B cell (primary cell): Measurements from ENCODE around the gene PNPLA2. TPM values are rescaled to one million over a fixed set of nuclear protein-coding genes. Genes with fewer than 3 reads are reported as not detected.

Experiments
- ATAC-seq: fragments of 200-7000 bp; cut with Tn5 transposase; one replicate; pipeline ENCODE4 v1.10.0; 2021; ENCODE audit warnings: low read depth, mild to moderate bottlenecking, moderate number of reproducible peaks, moderate library complexity
- CTCF ChIA-PET: fragments of 350-600 bp; sonication (Branson Sonifier 250); formaldehyde crosslinking; loops from one replicate; lab custom pipeline; 2021; ENCODE audit warnings: antibody characterized with exemption, inconsistent platforms; lab: Charles Lee
- POLR2A ChIA-PET: fragments of 350-600 bp; sonication (Branson Sonifier 250); formaldehyde crosslinking; loops from one replicate; lab custom pipeline; 2021; ENCODE audit warnings: antibody characterized with exemption; lab: Charles Lee
- DNase-seq: peaks from one replicate; pipeline ENCODE4 v3.0.0; 2013
- H2AFZ ChIP-seq: 2 replicates; pipeline ENCODE4 v1.6.1; 2012; ENCODE audit warnings: mild to moderate bottlenecking, low read depth, low read length; ENCODE audit not compliant: insufficient read depth, poor library complexity, severe bottlenecking
- H3K27ac ChIP-seq, 2 donors: 1 replicate in 1 of 2; 2 replicates in 1 of 2; pipeline ENCODE4 v1.5.1; 2012 to 2013; ENCODE audit warnings: low read length in 2 of 2, mild to moderate bottlenecking in 2 of 2, moderate library complexity in 1 of 2
- H3K27me3 ChIP-seq, 4 experiments: fragments of 200-600 bp in 1 of 4; sonication (generic) in 1 of 4; replicated peaks in 1 of 4; 1 replicate in 2 of 4; 2 replicates in 2 of 4; pipeline versions ENCODE4 v1.6.1 to v1.7.0; 2013 to 2016; ENCODE audit warnings: low read length in 3 of 4, mild to moderate bottlenecking in 2 of 4, mixed read lengths in 1 of 4, moderate library complexity in 1 of 4; ENCODE audit not compliant: insufficient read depth in 4 of 4, control insufficient read depth in 3 of 4; ENCODE audit errors: control extremely low read depth in 1 of 4
- H3K36me3 ChIP-seq, 2 experiments: replicated peaks in 1 of 2; 1 replicate in 1 of 2; 2 replicates in 1 of 2; pipeline versions ENCODE4 v1.6.1 to v1.7.1; 2013; ENCODE audit warnings: low read length in 1 of 2; ENCODE audit not compliant: insufficient read depth in 2 of 2, control insufficient read depth in 1 of 2; ENCODE audit errors: control extremely low read depth in 1 of 2, extremely low read depth in 1 of 2
- H3K4me1 ChIP-seq, 2 donors: fragments of 200-600 bp in 1 of 2; sonication (generic) in 1 of 2; 1 replicate in 1 of 2; 2 replicates in 1 of 2; pipeline versions ENCODE4 v1.5.1 to v1.6.1; 2013 to 2017; ENCODE audit warnings: low read length in 2 of 2; ENCODE audit not compliant: control insufficient read depth in 2 of 2, insufficient read depth in 2 of 2
- H3K4me2 ChIP-seq: replicated peaks from 2 replicates; pipeline ENCODE3; 2012; ENCODE audit warnings: mild to moderate bottlenecking, low read depth, low read length; ENCODE audit not compliant: poor library complexity, severe bottlenecking
- H3K4me3 ChIP-seq, 5 experiments: fragments of 200-600 bp in 1 of 5; sonication (generic) in 1 of 5; 1 replicate in 3 of 5; 2 replicates in 2 of 5; pipeline versions ENCODE4 v1.5.1 to v1.7.0; 2011 to 2016; ENCODE audit warnings: low read length in 4 of 5, mild to moderate bottlenecking in 4 of 5, low read depth in 2 of 5, control low read depth in 1 of 5, moderate library complexity in 1 of 5; ENCODE audit not compliant: insufficient read depth in 1 of 5; ENCODE audit errors: control extremely low read depth in 1 of 5, extremely low read depth in 1 of 5
- H3K79me2 ChIP-seq: fragments of 200-600 bp; sonication (generic); one replicate; pipeline ENCODE4 v1.6.0; 2016; ENCODE audit warnings: low read length; ENCODE audit not compliant: control insufficient read depth, insufficient read depth
- H3K9ac ChIP-seq: fragments of 200-600 bp; sonication (generic); 2 replicates; pipeline ENCODE4 v1.6.1; 2017; ENCODE audit warnings: mild to moderate bottlenecking, low read length, moderate library complexity
- H3K9me3 ChIP-seq, 3 donors: one replicate each; pipeline versions ENCODE4 v1.6.1 to v1.7.1; 2013; ENCODE audit warnings: low read length in 2 of 3; ENCODE audit not compliant: control insufficient read depth in 2 of 3, insufficient read depth in 1 of 3; ENCODE audit errors: control extremely low read depth in 1 of 3
- H4K20me1 ChIP-seq: 2 replicates; pipeline ENCODE4 v1.6.0; 2012; ENCODE audit warnings: mild to moderate bottlenecking, low read length; ENCODE audit not compliant: insufficient read depth, control insufficient read depth, poor library complexity, severe bottlenecking
- H3K27ac Mint-ChIP-seq: one replicate; pipeline ENCODE4 v1.8.0; 2021; ENCODE audit warnings: mixed read lengths
- H3K27me3 Mint-ChIP-seq: one replicate; pipeline ENCODE4 v1.8.0; 2021; ENCODE audit warnings: mixed read lengths
- H3K4me1 Mint-ChIP-seq: one replicate; pipeline ENCODE4 v1.8.0; 2021; ENCODE audit warnings: mixed read lengths
- H3K4me3 Mint-ChIP-seq: one replicate; pipeline ENCODE4 v1.8.0; 2021; ENCODE audit warnings: mixed read lengths
- H3K9me3 Mint-ChIP-seq: one replicate; pipeline ENCODE4 v1.8.0; 2022; ENCODE audit warnings: mixed read lengths; ENCODE audit not compliant: insufficient read depth
- EZH2 ChIP-seq: IDR thresholded peaks from 2 replicates; pipeline ENCODE4 v1.6.1; 2012; ENCODE audit warnings: borderline replicate concordance, low read depth, mild to moderate bottlenecking, moderate library complexity, low read length; ENCODE audit not compliant: insufficient read depth, poor library complexity, severe bottlenecking
- WGBS: methylation state at CpG from one replicate; pipeline ENCODE4 v1.1.5; 2013; ENCODE audit warnings: missing lambda C conversion rate; ENCODE audit not compliant: insufficient coverage; 5-methylcytosine and 5-hydroxymethylcytosine counted together
- intact Hi-C: fragments of 100-400 bp; cut with micrococcal nuclease; formaldehyde crosslinking; loops from one replicate; pipeline ENCODE4 v1.10.0; 2022
- polyA plus RNA-seq: library from polyadenylated mRNA; depleted of rRNA; stranded (reverse); fragments of >200 nt; gene quantifications from 2 replicates; pipeline ENCODE4 v1.2.3, GENCODE V29; 2012
- total RNA-seq, 2 donors: library from RNA; stranded (reverse); fragments of 120-200 nt in 1 of 2; gene quantifications; 1 replicate in 1 of 2; 2 replicates in 1 of 2; pipeline versions ENCODE4 v1.2.3 to v1.2.4, GENCODE V29; 2013 to 2022
- TF ChIP-seq, protein P1 (sequence below): fragments of 200-600 bp; IDR thresholded peaks from one replicate; pipeline ENCODE4 v1.8.0; 2022; ENCODE audit warnings: antibody characterized with exemption, mild to moderate bottlenecking

The PNPLA2 gene
- total and polyA plus RNA-seq, 2 donors (not counting 1 experiment from before 2014, with no cell fraction given), result 208 to 276 TPM

DNA sequence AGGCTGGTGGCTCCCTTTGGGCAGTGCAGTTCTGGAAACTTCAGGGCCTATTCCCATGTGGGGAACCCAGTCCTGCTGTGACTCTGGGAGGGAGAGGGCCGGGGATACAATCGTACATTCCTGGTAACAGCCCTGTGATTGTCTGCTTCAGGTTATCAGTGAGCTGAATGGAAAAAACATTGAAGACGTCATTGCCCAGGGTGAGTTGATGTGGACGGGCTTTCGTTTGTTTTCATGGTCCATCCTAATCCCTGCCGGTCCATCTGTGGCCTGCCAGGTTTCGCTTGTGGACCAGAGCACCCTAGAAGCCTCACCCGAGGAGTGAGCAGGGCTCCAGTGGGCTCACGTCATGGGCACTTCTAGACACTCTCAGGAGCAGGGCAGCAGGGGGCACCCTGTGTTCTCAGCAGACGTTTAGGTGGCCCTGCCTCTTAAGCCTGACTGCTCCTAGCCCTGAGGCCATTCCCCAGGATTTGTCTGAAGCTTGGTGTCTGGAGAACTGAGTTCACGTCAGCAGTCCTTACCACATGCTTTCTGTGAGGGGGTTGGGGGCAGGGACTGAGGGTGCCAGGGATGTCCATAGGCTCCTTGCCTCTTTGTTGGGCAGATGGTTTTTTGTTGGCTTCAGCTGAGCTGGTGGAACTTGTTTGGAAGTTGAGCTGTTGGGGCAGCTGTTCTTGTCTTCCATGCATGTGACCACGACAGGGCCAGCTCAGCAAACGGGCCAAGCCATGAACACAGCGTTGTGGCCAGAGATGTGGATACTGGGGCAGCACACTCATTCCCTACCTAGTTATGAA is 7.1 kb upstream of the PNPLA2 start:
- peak overlapping the region; percentile 82 for H3K4me3 Mint-ChIP-seq
- no peak for TF ChIP-seq EZH2
- TF ChIP-seq, protein P1, sequence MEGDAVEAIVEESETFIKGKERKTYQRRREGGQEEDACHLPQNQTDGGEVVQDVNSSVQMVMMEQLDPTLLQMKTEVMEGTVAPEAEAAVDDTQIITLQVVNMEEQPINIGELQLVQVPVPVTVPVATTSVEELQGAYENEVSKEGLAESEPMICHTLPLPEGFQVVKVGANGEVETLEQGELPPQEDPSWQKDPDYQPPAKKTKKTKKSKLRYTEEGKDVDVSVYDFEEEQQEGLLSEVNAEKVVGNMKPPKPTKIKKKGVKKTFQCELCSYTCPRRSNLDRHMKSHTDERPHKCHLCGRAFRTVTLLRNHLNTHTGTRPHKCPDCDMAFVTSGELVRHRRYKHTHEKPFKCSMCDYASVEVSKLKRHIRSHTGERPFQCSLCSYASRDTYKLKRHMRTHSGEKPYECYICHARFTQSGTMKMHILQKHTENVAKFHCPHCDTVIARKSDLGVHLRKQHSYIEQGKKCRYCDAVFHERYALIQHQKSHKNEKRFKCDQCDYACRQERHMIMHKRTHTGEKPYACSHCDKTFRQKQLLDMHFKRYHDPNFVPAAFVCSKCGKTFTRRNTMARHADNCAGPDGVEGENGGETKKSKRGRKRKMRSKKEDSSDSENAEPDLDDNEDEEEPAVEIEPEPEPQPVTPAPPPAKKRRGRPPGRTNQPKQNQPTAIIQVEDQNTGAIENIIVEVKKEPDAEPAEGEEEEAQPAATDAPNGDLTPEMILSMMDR, result no peak
- peaks cover 21 to 26% of the 10 kb centered on the region in 2 donors for H3K4me1 ChIP-seq
- peaks cover 36% of the 10 kb centered on the region for H4K20me1 ChIP-seq
- intact Hi-C loops, result no loop called here
- H3K27me3 ChIP-seq, result no peaks in the 10 kb centered on the region
- WGBS, result 81% methylated on average over 12 of the region's 14 CpGs
- POLR2A ChIA-PET, result interaction anchor here (0.7 kb wide), 1 partner anchor 171 kb away, joined by 3 read pairs; no protein-coding TSS in a partner anchor
- CTCF ChIA-PET, result interaction anchor here (0.9 to 1.3 kb wide), 2 partner anchors 8 to 17 kb away, joined by 3 read pairs; partner anchors contain the start of gene PNPLA2
- H3K4me1 Mint-ChIP-seq, result peaks cover 36% of the 10 kb centered on the region
- peak overlapping the region in 1 of 2 donors; percentile 94 for H3K27ac ChIP-seq
- H3K9me3 ChIP-seq, result no peaks in the 10 kb centered on the region
- no peaks in the 10 kb centered on the region for H3K9me3 Mint-ChIP-seq
- ATAC-seq (no peak), DNase-seq (no peak)
- H3K4me2 ChIP-seq, result peak overlapping the region; percentile 87
- H3K36me3 ChIP-seq, result peaks cover 2 to 24% of the 10 kb centered on the region in 2 experiments
- H3K27ac Mint-ChIP-seq, result peak overlapping the region; percentile 37
- peaks cover 27% of the 10 kb centered on the region for H3K79me2 ChIP-seq
- no peak overlapping the region for H2AFZ ChIP-seq
- H3K4me3 ChIP-seq, result no peak overlapping the region
- H3K9ac ChIP-seq, result no peak overlapping the region
- H3K27me3 Mint-ChIP-seq, result no peaks in the 10 kb centered on the region

DNA sequence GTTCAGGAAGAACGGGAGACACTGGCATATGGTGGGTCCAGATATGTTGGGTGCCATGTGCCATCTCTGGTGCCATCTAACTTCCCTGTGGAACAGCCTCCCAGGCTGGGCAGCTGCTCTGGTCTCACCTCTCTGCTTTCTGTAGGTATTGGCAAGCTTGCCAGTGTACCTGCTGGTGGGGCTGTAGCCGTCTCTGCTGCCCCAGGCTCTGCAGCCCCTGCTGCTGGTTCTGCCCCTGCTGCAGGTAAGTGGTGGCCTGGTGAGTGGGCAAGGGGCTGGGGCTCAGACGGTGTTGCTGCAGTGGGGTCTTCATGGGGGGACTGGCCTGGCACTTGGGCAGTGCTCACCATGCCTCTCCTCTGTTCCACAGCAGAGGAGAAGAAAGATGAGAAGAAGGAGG is 6.3 kb upstream of the PNPLA2 start:
- ChIA-PET POLR2A (no interaction called here), CTCF (interaction anchor here (0.9 kb wide), 1 partner anchor 16 kb away, joined by 3 read pairs; no protein-coding TSS in a partner anchor)
- ATAC-seq (no peak), DNase-seq (no peak)
- peaks cover 36% of the 10 kb centered on the region for H4K20me1 ChIP-seq
- peaks cover 27% of the 10 kb centered on the region for H3K79me2 ChIP-seq
- peaks cover 36% of the 10 kb centered on the region for H3K4me1 Mint-ChIP-seq
- no peaks in the 10 kb centered on the region for H3K27me3 Mint-ChIP-seq
- H3K9me3 Mint-ChIP-seq, result no peaks in the 10 kb centered on the region
- H2AFZ ChIP-seq, result no peak overlapping the region
- H3K27me3 ChIP-seq, result no peaks in the 10 kb centered on the region
- peaks cover 21 to 26% of the 10 kb centered on the region in 2 donors for H3K4me1 ChIP-seq
- WGBS, result 100% methylated on average over 2 of the region's 3 CpGs
- peaks cover 2 to 24% of the 10 kb centered on the region in 2 experiments for H3K36me3 ChIP-seq
- peak overlapping the region; percentile 53 for H3K27ac Mint-ChIP-seq
- H3K9me3 ChIP-seq, result no peaks in the 10 kb centered on the region
- TF ChIP-seq, protein P1, result no peak
- TF ChIP-seq EZH2, result no peak
- no peak overlapping the region for H3K27ac ChIP-seq
- intact Hi-C loops, result no loop called here
- no peak overlapping the region for H3K4me2 ChIP-seq
- no peak overlapping the region for H3K9ac ChIP-seq
- H3K4me3 Mint-ChIP-seq, result peak overlapping the region; percentile 49
- H3K4me3 ChIP-seq, result no peak overlapping the region
